Adipose tissue (tissue), 3 donors: ENCODE results near the gene SART3. TPM values are rescaled to one million over a fixed set of nuclear protein-coding genes. Genes with fewer than 3 reads are reported as not detected.
"Not testable (repeated sequence)": the region's sequence is repeated elsewhere in the genome, so short reads cannot be mapped to it uniquely, and the experiment has no call there.

ENCODE experiments used
- H3K27ac ChIP-seq: one replicate; pipeline ENCODE4 v1.5.1; 2013; ENCODE audit warnings: low read depth, low read length
- WGBS, 3 donors: extraction: QIAGEN DNeasy Blood & Tissue Kit; methylation state at CpG; one replicate each; pipeline ENCODE4 v1.1.7; 2013; 5-methylcytosine and 5-hydroxymethylcytosine counted together
- polyA plus RNA-seq, 3 donors: library from polyadenylated mRNA; stranded (reverse); fragments of 200-250 nt; gene quantifications; one replicate each; pipeline ENCODE4 v1.2.3, GENCODE V29; 2013
- donor health status: healthy with polysubstance abuse.
- donor health status: Bipolar disorder and iron deficiency.
- donor health status: healthy.

Gene SART3
- polyA plus RNA-seq, 3 donors: 10.7 to 19.2 (median 14.5) TPM

GRCh38 chr12:108568338-108569154, 7.6 kb upstream of the SART3 start:
- no peak overlapping the region for H3K27ac ChIP-seq
- WGBS, 3 donors: 74 to 86% (median 79%) methylated on average over 10 of the region's 10 CpGs

DNA sequence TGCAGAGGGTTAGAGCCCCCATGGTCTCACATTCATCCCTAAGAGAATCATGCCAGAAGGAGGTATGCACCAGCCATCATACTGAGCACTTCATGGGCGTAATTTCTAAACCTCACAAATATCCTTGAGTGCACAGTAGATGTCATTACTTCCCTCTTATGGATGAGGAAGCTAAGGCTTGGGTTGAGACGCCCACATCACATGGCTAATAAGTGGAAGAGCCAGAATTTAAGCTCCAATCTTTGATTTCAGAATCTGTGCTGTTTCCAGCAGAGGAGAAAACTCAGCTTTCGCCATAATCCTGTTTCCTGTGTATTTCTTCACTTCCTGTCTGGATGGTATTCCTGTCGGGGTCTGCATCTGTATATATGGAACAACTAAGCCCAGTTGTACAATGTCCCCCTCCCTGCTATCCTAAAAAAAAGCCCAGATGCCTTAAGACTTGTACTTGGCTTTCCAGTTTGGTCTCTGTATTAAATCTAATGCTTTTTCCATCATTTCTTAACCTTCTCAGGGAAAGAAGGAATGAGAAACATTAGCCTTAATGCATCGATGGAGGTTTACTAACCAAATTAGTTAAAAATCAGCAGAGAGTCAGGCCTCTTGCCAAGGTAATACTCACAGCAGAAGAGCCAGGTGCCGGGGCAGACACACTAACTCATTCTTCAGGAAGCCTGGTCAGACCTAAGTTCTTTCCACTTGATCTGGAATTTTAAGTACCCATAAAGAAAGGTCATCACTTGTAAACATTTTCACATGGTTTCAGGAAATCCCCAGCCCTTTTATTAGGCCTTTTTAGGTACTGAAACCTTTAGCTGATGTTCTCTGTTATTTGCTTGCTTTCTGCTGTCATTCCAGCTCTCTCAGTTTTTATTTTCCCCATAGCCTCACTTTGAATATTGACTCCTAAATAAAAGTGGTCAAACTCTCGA, 6.7 kb upstream of the SART3 start:
- 50 to 68% (median 58%) methylated on average over 7 of the region's 7 CpGs for WGBS, 3 donors
- H3K27ac ChIP-seq: no peak overlapping the region

DNA sequence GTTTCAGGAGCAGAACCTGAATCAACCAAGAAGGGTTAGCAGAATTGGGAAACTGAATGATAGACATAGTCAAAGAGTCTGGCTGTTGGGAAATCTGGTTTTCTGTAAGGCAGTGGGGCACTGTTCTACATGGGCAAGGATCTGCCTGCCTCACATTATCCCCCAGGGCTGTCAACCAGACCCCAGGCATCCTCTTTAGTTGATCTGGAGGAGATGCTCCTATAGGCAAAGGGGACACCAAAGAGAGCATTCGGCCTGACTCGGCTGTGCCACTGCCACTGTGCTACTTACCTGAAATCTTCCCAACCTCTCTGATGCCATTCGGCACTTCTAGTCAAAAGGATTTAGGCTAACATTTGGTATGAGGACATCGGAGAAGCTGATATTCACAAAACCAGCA, 5.5 kb upstream of the SART3 start:
- no peak overlapping the region for H3K27ac ChIP-seq
- 92 to 95% (median 95%) methylated on average over 4 of the region's 4 CpGs for WGBS, 3 donors

DNA sequence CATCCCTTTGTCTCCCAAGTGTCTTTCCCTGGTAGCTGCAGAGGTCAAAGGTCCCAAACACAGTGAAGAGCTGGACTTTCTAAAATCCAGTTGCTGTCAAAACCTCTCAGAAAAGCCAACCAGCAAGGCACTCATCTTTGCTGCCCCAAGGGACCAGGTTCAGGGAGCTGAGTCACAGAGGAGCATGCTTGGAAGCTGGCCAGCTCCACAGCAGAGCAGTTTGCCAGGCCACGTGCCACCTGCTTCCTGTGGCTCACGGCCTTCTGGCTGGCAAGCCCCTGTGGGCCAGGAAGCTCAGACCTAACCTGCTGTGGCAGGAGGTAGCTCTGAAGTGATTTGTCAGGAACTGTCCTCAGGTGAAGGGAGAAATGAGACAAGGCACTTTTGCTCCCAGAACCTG, 5.0 kb upstream of the SART3 start:
- 10 to 13% (median 13%) methylated on average over 2 of the region's 2 CpGs for WGBS, 3 donors
- H3K27ac ChIP-seq: no peak overlapping the region

DNA sequence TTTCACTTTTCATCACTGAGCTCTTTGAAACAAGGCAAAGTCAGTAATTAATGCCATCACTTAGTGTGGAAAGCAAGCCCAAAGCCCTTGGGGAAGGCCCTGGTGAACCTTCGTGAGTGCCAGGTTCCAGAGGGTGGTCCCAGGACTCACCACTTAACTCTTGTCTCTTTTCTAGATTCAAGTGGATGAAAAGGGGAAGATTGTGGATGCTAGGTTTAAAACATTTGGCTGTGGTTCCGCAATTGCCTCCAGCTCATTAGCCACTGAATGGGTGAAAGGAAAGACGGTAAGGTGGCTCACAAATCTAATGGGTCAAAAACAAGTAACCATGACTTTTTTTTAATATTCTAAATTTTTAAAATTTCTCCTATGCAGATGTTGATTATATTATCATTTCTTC, 4.2 kb upstream of the SART3 start:
- H3K27ac ChIP-seq: no peak overlapping the region
- 65 to 86% (median 76%) methylated on average over 3 of the region's 3 CpGs for WGBS, 3 donors

DNA sequence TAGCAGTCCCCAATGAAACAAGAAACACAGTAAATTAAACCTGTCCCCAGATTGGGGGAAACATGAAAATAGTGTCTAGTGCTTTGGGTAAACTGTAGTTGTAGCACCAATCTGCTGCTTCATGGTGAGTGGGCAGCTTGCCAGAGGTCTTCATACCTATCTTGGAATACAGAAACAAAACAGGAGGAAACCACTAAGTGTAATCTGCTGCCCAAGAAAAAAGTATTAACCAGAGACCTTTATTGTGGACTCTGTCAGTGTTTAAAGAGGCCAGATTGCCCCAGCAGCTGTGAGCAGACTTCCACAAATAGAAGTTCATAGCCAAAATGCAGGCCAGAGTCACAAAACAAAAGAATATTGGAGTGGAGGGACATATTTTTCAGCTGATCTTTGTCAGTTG, 3.8 kb upstream of the SART3 start:
- no peak overlapping the region for H3K27ac ChIP-seq

DNA sequence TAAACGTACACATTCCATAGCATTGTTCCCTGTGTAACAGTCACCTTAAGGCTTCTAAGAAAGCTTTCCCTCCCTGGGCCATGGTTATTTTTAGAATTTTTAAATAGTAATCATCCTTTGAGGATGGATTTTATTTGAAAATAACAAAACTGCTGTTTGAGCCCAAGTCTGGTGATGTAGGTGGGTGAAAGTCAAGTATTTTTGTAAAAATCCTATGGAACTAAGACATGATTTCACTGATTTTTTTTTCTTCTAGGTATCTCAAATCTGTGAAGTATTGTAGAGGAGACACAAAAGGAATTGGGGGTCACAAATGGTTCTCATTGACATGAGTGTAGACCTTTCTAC, 2.8 kb upstream of the SART3 start:
- WGBS, 3 donors: 2 to 5% (median 3%) methylated on average over 1 of the region's 1 CpG
- no peak overlapping the region for H3K27ac ChIP-seq

DNA sequence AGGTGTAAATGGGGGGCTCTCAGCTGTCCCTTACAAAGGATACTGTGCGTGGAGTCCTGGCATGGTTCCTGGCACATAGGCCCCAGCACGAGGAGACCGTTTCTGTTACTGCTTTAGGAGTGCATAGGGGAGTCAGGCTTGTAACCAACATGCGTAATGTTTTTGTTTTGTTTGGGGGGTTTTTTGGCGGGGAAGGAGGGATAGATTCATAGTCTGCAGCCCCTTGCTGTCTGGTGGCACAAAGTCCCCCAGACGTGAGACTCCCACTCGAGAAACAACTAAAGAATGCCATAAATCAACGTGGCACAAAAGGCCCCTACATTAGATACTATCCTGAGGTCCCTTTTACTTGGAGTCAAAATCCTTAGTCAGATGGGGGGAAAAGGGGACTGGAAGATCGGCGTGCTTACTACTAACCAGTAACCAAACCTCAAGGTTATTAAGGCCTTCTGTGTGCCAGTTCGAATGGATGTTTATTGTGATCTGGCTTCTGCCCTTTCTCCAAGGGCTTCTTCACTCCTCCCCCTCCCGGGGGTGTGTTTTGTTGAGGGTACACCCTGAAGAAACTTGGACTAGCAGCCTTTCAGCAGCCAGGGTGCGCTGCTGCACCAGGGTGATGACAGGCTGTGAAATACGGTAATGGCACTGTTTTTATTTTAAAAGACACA, 2.3 kb upstream of the SART3 start:
- H3K27ac ChIP-seq: no peak overlapping the region
- 0 to 2% (median 1%) methylated on average over 14 of the region's 14 CpGs for WGBS, 3 donors

DNA sequence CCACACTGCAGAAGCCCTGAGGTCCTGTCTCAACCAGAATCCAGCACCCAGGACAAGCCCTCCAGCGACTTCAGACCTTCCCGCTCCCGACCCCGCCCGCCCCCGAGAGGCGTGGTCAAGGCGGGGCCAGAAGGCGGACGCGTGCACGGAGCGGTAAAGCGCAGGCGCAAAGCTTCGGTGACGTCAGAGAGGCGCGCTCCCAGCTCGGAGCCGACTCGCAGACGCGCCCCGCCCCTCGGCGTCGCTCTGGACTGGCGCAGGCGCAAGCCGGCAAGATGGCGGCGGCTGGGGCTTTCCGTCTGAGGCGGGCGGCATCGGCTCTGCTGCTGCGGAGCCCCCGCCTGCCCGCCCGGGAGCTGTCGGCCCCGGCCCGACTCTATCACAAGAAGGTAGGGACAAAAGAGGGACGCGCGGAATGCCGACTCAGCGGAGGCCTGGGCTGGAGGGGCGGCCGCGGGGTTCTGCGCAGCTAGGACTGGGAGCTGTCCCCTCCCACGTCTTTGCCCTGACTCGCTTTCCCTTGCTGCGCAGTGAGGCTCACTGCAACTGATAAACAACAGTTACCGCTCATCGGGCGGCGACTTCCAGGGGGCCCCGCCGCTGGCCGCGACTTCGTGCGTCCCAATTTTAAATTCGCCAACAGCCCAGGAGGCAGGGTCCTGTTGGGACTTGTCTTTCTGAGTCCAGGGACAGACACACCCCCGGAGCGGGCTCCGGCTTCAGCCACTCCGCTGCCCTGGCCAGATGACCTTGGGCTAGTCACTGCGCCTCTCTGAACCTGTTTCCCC, 1.6 kb upstream of the SART3 start, which contains the start of gene ISCU:
Gene ISCU, plus strand, starts transcription at position 249 of the 788 bp plus-strand sequence. Its CDS starts 27 bp downstream, at position 276.
- H3K27ac ChIP-seq: no peak within 1 kb of the TSS
- 0% methylated on average over 72 of the region's 72 CpGs for whole genome bisulfite sequencing, 3 donors

- no peak overlapping the region for H3K27ac ChIP-seq
- 0 to 1% (median 0%) methylated on average over 20 of the region's 20 CpGs for WGBS, 3 donors
These were observed 927 bp upstream of the SART3 start for GRCh38 chr12:108561852-108562347.

DNA sequence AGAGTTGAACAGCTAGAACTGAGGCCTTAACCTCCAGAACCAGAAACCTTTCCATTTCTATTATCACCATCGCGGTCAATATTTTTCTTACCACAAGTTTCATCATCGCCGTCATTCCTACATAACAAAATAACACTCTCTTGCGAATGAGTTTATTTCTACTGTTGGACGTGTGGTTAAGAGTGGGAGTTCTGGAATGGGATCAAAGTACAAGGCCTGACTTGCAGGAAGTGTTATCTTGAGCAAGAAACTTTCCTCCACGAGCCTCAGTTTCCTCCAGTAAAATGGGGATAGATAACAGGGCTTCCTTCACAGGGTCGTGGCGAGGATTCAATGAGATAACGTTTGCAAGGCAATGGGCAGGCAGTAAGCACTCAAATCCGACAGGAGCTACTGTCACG, 652 bp downstream of the SART3 start:
- no peak overlapping the region for H3K27ac ChIP-seq
- WGBS, 3 donors: 1 to 2% (median 1%) methylated on average over 12 of the region's 12 CpGs

DNA sequence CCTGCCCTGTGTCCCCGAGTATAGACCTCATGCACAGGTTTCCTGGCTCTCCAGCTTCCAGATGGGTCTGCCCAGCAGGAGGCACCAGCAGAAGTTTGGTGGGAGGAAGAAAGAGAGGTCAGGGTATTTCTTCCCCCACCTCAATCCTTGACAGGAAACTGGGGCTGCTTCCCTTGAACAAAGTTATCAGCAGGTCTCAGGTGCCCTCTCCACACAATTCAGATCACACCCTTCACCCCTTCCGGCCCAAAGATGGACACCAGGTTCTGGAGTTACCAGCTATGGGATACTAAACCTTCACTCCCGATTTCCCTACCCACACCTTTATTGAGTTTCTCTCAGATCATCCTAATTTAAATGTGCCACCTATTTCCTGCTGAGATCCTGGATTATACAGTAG, 1.2 kb downstream of the SART3 start:
- H3K27ac ChIP-seq: no peak overlapping the region
- WGBS, 3 donors: 49 to 64% (median 54%) methylated on average over 3 of the region's 3 CpGs

DNA sequence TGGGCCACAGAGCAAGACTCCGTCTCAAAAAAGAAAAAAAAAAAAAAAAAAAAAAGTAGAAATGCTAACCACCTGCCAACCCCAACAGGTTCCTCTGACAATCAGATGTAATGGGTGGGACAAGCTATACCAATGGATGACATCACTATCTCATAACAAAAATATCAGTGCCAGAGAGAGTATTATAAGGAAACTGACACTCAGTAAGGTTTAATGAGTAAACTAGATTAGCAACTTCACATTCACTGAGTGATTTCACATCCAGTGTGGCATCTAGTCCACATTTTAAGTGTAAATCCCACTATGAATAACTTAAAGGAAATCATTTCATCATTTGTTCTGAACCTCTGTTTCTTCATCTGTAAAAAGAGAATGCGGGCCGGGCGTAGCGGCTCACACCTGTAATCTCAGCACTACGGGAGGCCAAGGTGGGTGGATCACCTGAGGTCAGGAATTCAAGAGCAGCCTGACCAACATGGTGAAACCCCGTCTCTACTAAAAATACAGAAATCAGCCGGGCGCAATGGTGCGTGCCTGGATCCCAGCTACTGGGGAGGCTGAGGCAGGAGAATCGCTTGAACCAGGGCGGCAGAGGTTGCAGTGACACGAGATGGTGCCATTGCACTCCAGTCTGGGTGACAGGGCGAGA, 1.8 kb downstream of the SART3 start:
- no peak overlapping the region for H3K27ac ChIP-seq
- WGBS, 3 donors: 75 to 85% (median 79%) methylated on average over 13 to 14 of the region's 14 CpGs

DNA sequence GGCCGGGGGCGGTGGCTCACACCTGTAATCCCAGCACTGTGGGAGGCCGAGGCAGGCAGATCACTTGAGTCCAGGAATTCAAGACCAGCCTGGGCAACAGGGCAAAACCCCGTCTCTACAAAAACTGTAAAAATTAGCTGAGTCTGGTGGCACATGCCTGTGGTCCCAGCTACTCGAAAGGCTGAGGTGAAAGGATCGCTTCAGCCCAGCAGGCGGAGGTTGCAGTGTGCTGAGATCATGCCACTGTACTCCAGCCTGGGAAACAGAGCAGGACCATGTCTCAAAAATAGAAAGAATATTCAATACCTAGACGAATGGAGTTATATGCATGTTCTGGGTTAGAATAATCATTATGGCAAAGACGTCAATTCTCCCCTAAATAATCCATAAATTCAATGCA, 5.6 kb downstream of the SART3 start:
- H3K27ac ChIP-seq: not testable (repeated sequence)
- WGBS, 3 donors: 89 to 94% (median 92%) methylated on average over 9 of the region's 9 CpGs

GRCh38 chr12:108553799-108554198, 7.2 kb downstream of the SART3 start:
- H3K27ac ChIP-seq: no peak overlapping the region
- WGBS, 3 donors: 92 to 95% (median 92%) methylated on average over 5 of the region's 5 CpGs

DNA sequence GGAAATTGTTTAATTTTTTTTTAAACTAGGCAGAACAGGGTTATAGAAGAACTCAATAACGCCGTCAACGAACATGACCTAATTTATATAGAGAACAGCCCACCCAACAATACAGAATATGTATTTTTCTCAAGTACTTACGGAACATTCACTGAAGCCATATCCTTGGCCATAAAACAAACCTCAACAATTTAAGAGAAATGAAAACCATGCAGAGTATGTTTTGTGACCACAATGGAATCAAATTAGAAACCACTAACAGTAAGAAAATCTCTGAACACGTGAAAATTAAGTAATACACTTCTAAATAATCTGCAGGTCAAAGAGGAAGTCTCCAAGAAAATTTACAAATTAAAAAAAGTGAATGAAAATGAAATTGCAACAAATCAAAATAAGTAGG, 9.4 kb downstream of the SART3 start:
- WGBS, 3 donors: 67 to 83% (median 75%) methylated on average over 5 of the region's 5 CpGs
- H3K27ac ChIP-seq: no peak overlapping the region

DNA sequence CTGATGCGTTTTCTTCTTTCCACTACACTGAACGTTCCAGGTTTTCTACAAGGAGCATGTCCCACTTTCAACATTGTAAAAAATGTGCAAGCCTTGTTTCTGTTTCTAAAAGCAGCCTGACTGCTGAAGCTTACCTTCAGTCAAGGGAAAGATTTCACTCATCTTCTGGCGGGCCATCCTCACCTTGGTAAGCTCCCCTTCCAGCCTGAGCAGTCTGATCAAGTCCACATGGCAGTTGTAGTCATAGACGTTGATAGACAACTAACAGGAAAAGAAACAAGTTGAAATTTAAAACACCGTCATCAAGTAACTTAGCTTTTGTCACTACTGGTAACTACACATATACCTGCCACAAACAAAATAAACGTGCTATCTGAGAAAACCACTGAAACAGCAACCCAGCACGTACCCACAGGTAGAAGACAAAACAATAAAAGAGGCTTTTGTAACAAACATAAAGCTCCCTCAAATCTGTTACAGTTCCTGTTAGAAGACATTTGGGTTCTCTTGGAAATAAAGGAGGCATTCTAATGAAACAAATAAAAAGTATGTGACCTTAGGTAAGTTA, 11.9 kb downstream of the SART3 start:
- WGBS, 3 donors: 67 to 72% (median 70%) methylated on average over 7 of the region's 7 CpGs
- H3K27ac ChIP-seq: no peak overlapping the region
